ENCODE measurements around the gene CORO6.

DNA sequence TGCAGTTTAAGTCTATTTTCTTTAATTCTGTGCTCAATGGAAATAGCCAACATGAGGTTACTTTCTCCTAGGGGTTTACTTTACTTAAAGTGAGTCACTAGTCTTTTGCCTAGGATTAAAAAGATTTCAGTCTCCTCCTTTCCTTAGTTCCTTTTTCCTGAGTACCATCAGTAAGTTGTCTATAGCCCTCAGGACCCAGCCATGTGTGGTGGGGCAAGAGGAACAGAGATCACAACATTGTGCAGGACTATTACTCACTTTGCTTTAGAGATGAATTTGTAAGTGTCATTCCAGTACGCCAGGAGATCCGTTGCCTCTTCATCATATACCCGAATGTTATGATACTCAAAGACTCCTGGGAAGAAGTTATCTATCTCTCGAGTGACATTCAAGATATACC, 27.7 kb upstream of the CORO6 start:
- TF ChIP-seq CTCF (IDR thresholded peaks at IDR 0.05) (no peak), POLR2A (IDR thresholded peaks at IDR 0.05) (no peak)

All from transverse colon (tissue), 3 donors.